ENCODE results near the gene ABCA4.

ABCA4 gene

DNA sequence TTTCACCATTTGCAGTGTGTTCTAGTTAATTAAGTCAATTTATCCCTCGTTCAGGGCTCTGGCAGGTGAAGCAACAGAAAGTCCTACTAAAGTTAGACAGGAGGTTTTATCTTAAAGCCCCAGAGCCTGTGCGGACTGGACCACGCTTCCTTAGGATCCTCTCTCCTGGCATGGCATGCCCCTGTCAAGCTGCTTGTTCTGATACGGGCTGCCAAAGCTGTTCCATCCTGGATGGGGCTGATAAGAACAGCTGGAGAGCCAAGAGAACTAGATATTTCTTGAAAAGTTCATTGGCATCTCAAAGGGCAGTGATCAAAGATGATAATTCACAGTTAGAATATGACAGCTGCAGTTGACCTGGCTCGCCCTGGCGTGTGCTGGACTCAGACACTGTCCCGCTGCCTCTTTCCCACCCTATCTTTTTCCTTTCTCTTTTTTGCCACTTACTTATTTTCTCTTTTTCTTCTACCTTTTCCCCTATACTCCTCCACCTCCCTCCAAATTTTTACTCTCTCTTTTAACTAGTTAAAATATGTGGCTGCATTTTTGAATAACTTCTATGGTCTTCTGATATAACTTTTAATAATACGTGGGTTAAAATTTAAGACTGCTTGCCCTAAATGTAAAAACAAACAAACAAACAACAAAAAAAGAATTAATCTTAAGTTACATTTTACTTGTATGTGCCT, 96.7 kb downstream of the ABCA4 start:
- no peak for TF ChIP-seq CTCF (IDR thresholded peaks at IDR 0.05; ENCODE audit: extremely low read depth, missing control alignments)
- no peak for DNase-seq (ENCODE audit: low spot score)

- no peak for TF ChIP-seq CTCF (IDR thresholded peaks at IDR 0.05; ENCODE audit: extremely low read depth, missing control alignments)
- DNase-seq (ENCODE audit: low spot score): no peak
Measured at GRCh38 chr1:94022471-94023189, 98.3 kb downstream of the ABCA4 start.

DNA sequence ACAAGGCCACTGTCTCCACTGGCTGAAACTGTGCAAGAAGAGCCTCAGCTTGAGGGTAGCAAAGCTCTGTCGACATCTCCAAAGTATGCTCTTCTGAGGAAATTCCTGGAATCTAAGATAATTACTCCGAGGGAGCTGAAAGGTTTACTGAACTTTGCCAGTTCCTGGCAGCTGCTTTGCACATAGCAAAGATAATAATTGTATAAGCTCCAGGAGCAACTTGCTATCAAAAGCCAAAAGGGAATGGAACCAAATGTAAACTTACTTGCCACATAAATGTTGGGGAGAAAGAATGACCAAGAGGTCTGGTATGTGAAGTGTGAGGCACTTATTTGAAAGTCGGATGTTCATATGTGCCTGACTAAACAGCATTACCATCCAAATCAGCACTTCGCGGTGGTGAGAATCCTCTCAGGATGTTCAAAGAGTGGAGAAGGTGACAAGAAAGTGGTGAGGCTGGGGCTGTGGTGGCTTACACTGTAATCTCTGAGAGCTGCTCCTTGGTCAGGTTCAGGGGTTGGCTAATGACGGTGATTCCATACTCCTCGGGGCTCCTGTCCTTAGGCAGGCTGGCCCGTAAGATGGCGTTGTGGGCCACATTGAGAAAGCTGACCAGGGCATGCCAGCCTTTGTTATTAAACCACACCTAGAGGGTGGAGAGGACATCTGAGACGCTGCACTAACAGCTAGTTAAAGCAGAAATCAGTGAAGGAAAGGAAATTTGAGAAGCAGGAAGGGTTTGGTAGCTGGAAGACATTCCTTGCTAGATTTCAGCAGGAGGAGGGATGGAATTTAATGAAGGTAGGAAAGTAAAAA, 100.0 kb downstream of the ABCA4 start:
- TF ChIP-seq CTCF (IDR thresholded peaks at IDR 0.05; ENCODE audit: extremely low read depth, missing control alignments): no peak
- no peak for DNase-seq (ENCODE audit: low spot score)

GRCh38 chr1:94019327-94019726, 101.6 kb downstream of the ABCA4 start:
- no peak for DNase-seq (ENCODE audit: low spot score)
- TF ChIP-seq CTCF (IDR thresholded peaks at IDR 0.05; ENCODE audit: extremely low read depth, missing control alignments): no peak

GRCh38 chr1:94017155-94017829, 103.7 kb downstream of the ABCA4 start:
- no peak for TF ChIP-seq CTCF (IDR thresholded peaks at IDR 0.05; ENCODE audit: extremely low read depth, missing control alignments)
- no peak for DNase-seq (ENCODE audit: low spot score)

- DNase-seq (ENCODE audit: low spot score): no peak
- TF ChIP-seq CTCF (IDR thresholded peaks at IDR 0.05; ENCODE audit: extremely low read depth, missing control alignments): no peak
Measured at GRCh38 chr1:94015489-94015817, 105.5 kb downstream of the ABCA4 start.

Data from GM20000 (cell line).